GM23248 (cell line): ENCODE data around the gene RANBP10. TPM values are rescaled to one million over a fixed set of nuclear protein-coding genes. Genes with fewer than 3 reads are reported as not detected.
A peak's percentile ranks its signal among the peaks of the same experiment; 100 is the strongest.
"Not testable (repeated sequence)": the region's sequence is repeated elsewhere in the genome, so short reads cannot be mapped to it uniquely, and the experiment has no call there.

Source experiments
- DNase-seq: peaks from one replicate; pipeline ENCODE4 v3.0.0-alpha.2; 2015
- H2AFZ ChIP-seq: fragments of 200-600 bp; sonication (generic); 2 replicates; pipeline ENCODE4 v1.6.1; 2016; ENCODE audit warnings: antibody characterized with exemption
- H3F3A ChIP-seq: fragments of 200-600 bp; sonication (generic); 2 replicates; pipeline ENCODE4 v1.6.1; 2016; ENCODE audit warnings: mild to moderate bottlenecking, antibody characterized with exemption, mixed run types; ENCODE audit not compliant: insufficient read depth
- H3K27ac ChIP-seq: fragments of 200-600 bp; sonication (generic); 2 replicates; pipeline ENCODE4 v1.5.1; 2016; ENCODE audit warnings: mild to moderate bottlenecking
- H3K27me3 ChIP-seq: fragments of 200-600 bp; sonication (generic); replicated peaks from 2 replicates; pipeline ENCODE4 v1.6.1; 2016; ENCODE audit warnings: mild to moderate bottlenecking; ENCODE audit not compliant: insufficient read depth
- H3K36me3 ChIP-seq: fragments of 200-600 bp; sonication (generic); 2 replicates; pipeline ENCODE4 v1.6.1; 2016; ENCODE audit warnings: low read depth, mild to moderate bottlenecking
- H3K4me1 ChIP-seq: fragments of 200-600 bp; sonication (generic); 2 replicates; pipeline ENCODE4 v1.6.1; 2016; ENCODE audit warnings: mild to moderate bottlenecking; ENCODE audit not compliant: insufficient read depth
- H3K4me2 ChIP-seq: fragments of 200-600 bp; sonication (generic); one replicate; pipeline ENCODE4 v1.6.1; 2016; ENCODE audit warnings: mild to moderate bottlenecking; ENCODE audit not compliant: unreplicated experiment
- H3K4me3 ChIP-seq: fragments of 200-600 bp; sonication (generic); 2 replicates; pipeline ENCODE4 v1.5.1; 2016; ENCODE audit warnings: mild to moderate bottlenecking
- H3K79me2 ChIP-seq: fragments of 200-600 bp; sonication (generic); 2 replicates; pipeline ENCODE4 v1.6.1; 2016; ENCODE audit warnings: mild to moderate bottlenecking; ENCODE audit not compliant: insufficient read depth
- H3K9ac ChIP-seq: fragments of 200-600 bp; sonication (generic); 2 replicates; pipeline ENCODE4 v1.6.1; 2016; ENCODE audit warnings: mild to moderate bottlenecking
- H3K9me2 ChIP-seq: fragments of 200-600 bp; sonication (generic); 2 replicates; pipeline ENCODE4 v1.6.1; 2016; ENCODE audit warnings: mixed run types, mild to moderate bottlenecking, moderate library complexity; ENCODE audit not compliant: insufficient read depth
- H3K9me3 ChIP-seq: fragments of 200-600 bp; sonication (generic); one replicate; pipeline ENCODE4 v1.6.1; 2017; ENCODE audit warnings: low read depth
- H4K20me1 ChIP-seq: fragments of 200-600 bp; sonication (generic); 2 replicates; pipeline ENCODE4 v1.6.0; 2016; ENCODE audit not compliant: insufficient read depth
- EZH2 ChIP-seq: fragments of 200-600 bp; sonication (generic); IDR thresholded peaks from 2 replicates; pipeline ENCODE4 v1.6.1; 2018; ENCODE audit warnings: antibody characterized with exemption, mild to moderate bottlenecking; ENCODE audit not compliant: insufficient read depth, poor library complexity, severe bottlenecking
- EZH2phosphoT487 ChIP-seq: fragments of 200-600 bp; sonication (generic); IDR thresholded peaks from 2 replicates; pipeline ENCODE4 v1.6.1; 2018; ENCODE audit warnings: antibody characterized with exemption, moderate library complexity, mild to moderate bottlenecking, low read depth; ENCODE audit not compliant: insufficient read depth
- WGBS, 2 experiments: methylation state at CpG; one replicate each; pipeline ENCODE4 v1.1.6; 2015 to 2017; ENCODE audit warnings: low lambda C conversion rate in 2 of 2, low coverage in 1 of 2; ENCODE audit errors: missing lambda C conversion rate in 2 of 2; 5-methylcytosine and 5-hydroxymethylcytosine counted together
- in situ Hi-C: fragments of 300-500 bp; cut with MboI; formaldehyde crosslinking; loops from 2 replicates; pipeline ENCODE4 v1.15.0; 2020
- polyA plus RNA-seq: library from polyadenylated mRNA; unstranded; fragments of >200 nt; fragmentation: Nextera tagmentation; extraction: Ambion mirVana; gene quantifications from 2 replicates; pipeline ENCODE4 v1.2.1, GENCODE V29; 2016
- total RNA-seq: library from RNA; depleted of rRNA; stranded (reverse); fragments of >200 nt; shearing (Covaris generic); gene quantifications from 2 replicates; pipeline ENCODE4 v1.2.3, GENCODE V29; 2014

Gene RANBP10
- total and polyA plus RNA-seq, 2 experiments from 2014 or later: 2.4 to 5.8 TPM

DNA sequence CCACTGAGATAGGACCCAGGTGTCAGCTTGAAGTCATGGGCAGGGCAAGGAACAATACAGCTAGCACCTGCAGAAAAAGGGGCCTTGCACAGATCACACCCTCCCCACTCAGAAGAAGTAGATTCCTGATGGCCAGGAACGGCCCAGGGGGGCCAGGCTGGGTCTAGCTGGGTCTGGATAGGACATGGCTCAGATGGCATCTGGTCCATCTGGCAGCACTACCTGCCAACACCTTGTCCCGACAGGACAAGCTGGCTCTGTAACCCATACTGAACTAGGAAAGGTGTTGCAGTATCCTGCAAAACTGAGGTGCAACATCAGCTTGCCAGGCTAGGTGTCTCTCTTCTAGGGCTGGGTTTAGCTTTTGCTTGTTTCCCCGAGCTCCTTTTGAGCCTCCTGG, 48.4 kb downstream of the RANBP10 start:
- Histone ChIP-seq H3K4me2 (no peak overlapping the region), H3K9ac (no peak overlapping the region), H3K4me1 (no peaks in the 10 kb centered on the region), H3K27me3 (no peaks in the 10 kb centered on the region), H3K9me3 (no peaks in the 10 kb centered on the region), H3K36me3 (no peaks in the 10 kb centered on the region), H3K9me2 (no peaks in the 10 kb centered on the region), H3K4me3 (no peak overlapping the region), H4K20me1 (no peaks in the 10 kb centered on the region), H3K27ac (no peak overlapping the region), H3F3A (no peaks in the 10 kb centered on the region), H2AFZ (no peak overlapping the region), H3K79me2 (no peaks in the 10 kb centered on the region; the same call in 1 of the 2 replicates)
- TF ChIP-seq EZH2phosphoT487: no peak
- TF ChIP-seq EZH2: no peak
- WGBS, 2 experiments: 91% methylated on average over 3 of the region's 3 CpGs
- DNase-seq: no peak
- in situ Hi-C loops: no loop called here

DNA sequence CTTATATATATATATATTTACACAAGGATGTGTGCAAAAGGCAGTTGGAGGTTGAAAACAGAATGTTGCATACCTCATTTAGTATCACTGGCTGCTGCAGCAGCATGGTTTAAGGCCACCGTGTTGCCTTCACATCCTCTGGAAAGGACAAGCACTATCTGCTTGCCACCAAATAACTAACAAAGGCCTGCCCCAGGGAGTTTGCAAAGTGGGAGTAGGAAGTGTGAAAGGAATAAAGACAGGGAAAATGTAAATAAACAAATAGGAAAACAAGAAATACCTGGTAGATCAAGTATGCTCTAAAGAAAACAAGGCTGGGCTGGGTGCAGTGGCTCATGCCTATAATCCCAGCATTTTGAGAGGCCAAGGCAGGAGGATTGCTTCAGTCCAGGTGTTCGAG, 53.7 kb downstream of the RANBP10 start:
- Histone ChIP-seq H3K36me3 (no peaks in the 10 kb centered on the region), H3F3A (no peaks in the 10 kb centered on the region), H3K9ac (no peak overlapping the region), H3K79me2 (no peaks in the 10 kb centered on the region), H3K27me3 (no peaks in the 10 kb centered on the region), H3K4me3 (no peak overlapping the region), H4K20me1 (no peaks in the 10 kb centered on the region), H3K4me1 (no peaks in the 10 kb centered on the region), H3K27ac (no peak overlapping the region), H3K9me2 (no peaks in the 10 kb centered on the region), H2AFZ (no peak overlapping the region), H3K4me2 (no peak overlapping the region), H3K9me3 (no peaks in the 10 kb centered on the region)
- TF ChIP-seq EZH2phosphoT487: no peak
- TF ChIP-seq EZH2: no peak
- DNase-seq: no peak
- WGBS, 2 experiments: 54 to 56% methylated on average over 2 of the region's 2 CpGs
- in situ Hi-C loops: no loop called here

DNA sequence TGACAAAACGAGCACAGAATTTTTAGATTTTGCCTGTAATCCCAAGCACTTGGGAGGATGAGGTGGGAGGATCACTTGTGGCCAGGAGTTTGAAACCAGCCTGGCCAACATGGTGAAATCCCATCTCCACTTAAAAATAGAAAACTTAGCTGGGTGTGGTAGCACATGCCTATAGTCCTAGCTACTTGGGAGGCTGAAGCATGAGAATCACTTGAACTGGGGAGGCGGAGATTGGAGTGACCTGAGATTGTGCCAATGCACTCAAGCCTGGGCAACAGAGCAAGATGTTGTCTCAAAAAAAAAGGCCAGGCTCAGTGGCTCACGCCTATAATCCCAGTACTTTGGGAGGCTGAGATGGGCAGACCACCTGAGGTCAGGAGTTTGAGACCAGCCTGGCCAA, 55.0 kb downstream of the RANBP10 start:
- H3K9me3 ChIP-seq, H3K36me3 ChIP-seq, H3K9ac ChIP-seq, H3K27me3 ChIP-seq, H3K4me2 ChIP-seq, H3K27ac ChIP-seq, H3K9me2 ChIP-seq, H4K20me1 ChIP-seq, H3K4me3 ChIP-seq, H3F3A ChIP-seq, H3K79me2 ChIP-seq, H3K4me1 ChIP-seq, H2AFZ ChIP-seq, in situ Hi-C loops: not testable (repeated sequence)
- DNase-seq: peak; percentile 4
- 88 to 89% methylated on average over 2 to 3 of the region's 3 CpGs for WGBS, 2 experiments

DNA sequence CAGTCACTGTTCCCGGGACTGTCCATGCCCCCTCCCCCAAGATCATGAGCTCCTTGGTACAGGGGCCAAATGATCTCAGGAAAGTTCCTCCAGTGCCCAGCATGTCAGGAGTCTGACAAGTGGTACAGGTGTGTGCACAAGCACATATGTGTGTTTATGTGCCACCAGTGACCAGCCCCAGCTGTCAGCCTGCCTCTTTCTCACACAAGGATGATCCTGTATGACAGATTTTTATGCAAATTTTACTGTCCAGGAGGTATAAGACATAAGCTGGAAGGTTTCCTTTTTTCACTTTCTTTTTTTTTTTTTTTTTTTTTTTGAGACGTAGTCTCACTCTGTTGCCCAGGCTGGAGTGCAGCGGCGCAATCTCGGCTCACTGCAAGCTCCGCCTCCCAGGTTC, 55.9 kb downstream of the RANBP10 start:
- Histone ChIP-seq H2AFZ (no peak overlapping the region), H4K20me1 (no peaks in the 10 kb centered on the region), H3K4me2 (no peak overlapping the region), H3K9me2 (no peaks in the 10 kb centered on the region), H3F3A (no peaks in the 10 kb centered on the region), H3K36me3 (no peaks in the 10 kb centered on the region), H3K27ac (no peak overlapping the region), H3K4me3 (no peak overlapping the region), H3K27me3 (no peaks in the 10 kb centered on the region), H3K9ac (no peak overlapping the region), H3K79me2 (no peaks in the 10 kb centered on the region), H3K4me1 (no peaks in the 10 kb centered on the region), H3K9me3 (no peaks in the 10 kb centered on the region)
- 89% methylated on average over 5 to 6 of the region's 6 CpGs for WGBS, 2 experiments
- no peak for DNase-seq
- in situ Hi-C loops: no loop called here
- TF ChIP-seq EZH2phosphoT487 (no peak), EZH2 (no peak)

DNA sequence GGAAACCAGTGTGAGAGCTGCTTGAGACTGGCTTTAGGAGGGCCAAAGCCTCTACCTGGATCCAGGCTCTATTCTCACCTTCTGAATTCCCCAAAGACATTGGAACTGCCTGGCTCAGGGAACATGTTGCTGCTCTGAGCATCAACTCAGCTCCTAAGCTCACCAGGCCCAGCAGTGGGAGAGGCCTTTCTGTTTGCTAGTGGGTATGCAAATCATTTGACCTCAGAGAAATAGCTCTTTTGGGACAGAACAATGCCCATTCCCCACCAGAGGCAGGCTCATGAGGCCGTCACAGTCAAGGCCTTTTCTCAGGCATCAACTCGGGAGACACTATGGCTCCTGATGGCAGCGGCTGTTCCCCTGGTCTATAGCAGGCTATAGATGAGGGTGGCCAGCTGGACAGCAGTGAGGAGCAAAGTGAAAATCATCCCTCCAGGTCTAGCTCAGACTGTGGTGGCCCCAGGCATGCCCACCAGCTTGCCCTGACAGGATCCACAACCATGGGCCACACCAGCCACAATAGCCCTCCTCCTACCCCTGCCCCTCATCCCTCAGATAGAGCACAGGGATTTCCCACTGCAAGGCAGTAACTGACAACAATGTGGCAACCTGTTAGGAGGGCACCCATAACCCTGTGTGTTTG, 56.8 kb downstream of the RANBP10 start:
- 97 to 100% methylated on average over 3 of the region's 3 CpGs for whole genome bisulfite sequencing, 2 experiments
- no peak for DNase-seq
- no peaks in the 10 kb centered on the region for H3K79me2 ChIP-seq
- H3K27ac ChIP-seq: no peak overlapping the region
- H2AFZ ChIP-seq: no peak overlapping the region
- H3K9ac ChIP-seq: no peak overlapping the region
- H3K4me3 ChIP-seq: no peak overlapping the region
- H3K9me3 ChIP-seq: no peaks in the 10 kb centered on the region
- no peaks in the 10 kb centered on the region for H4K20me1 ChIP-seq
- no peaks in the 10 kb centered on the region for H3K4me1 ChIP-seq
- TF ChIP-seq EZH2phosphoT487 (no peak), EZH2 (no peak)
- in situ Hi-C loops: no loop called here
- H3K9me2 ChIP-seq: no peaks in the 10 kb centered on the region
- no peak overlapping the region for H3K4me2 ChIP-seq
- H3K27me3 ChIP-seq: no peaks in the 10 kb centered on the region
- no peaks in the 10 kb centered on the region for H3F3A ChIP-seq
- no peaks in the 10 kb centered on the region for H3K36me3 ChIP-seq
